Measurements from ENCODE around the gene HIGD1C.
"Not testable (repeated sequence)": the region's sequence is repeated elsewhere in the genome, so short reads cannot be mapped to it uniquely, and the experiment has no call there.

The HIGD1C gene

GRCh38 chr12:50986966-50987737 lies 34.8 kb downstream of the HIGD1C start:
- DNase-seq = no peak

GRCh38 chr12:50988051-50988450 lies 35.7 kb downstream of the HIGD1C start:
- no peak for DNase-seq

- no peak for DNase-seq
Observed at GRCh38 chr12:50988871-50989270, 36.5 kb downstream of the HIGD1C start.

GRCh38 chr12:50990147-50990727 lies 37.9 kb downstream of the HIGD1C start:
- DNase-seq = no peak

- no peak for DNase-seq
Observed at GRCh38 chr12:50990791-50991190, 38.4 kb downstream of the HIGD1C start.

GRCh38 chr12:50991291-50991690 lies 38.9 kb downstream of the HIGD1C start:
- no peak for DNase-seq

- no peak for DNase-seq
Observed at GRCh38 chr12:50992819-50993218, 40.5 kb downstream of the HIGD1C start.

- DNase-seq = no peak
Observed at GRCh38 chr12:50999093-50999492, 46.7 kb downstream of the HIGD1C start.

GRCh38 chr12:51000245-51000644 lies 47.9 kb downstream of the HIGD1C start:
- DNase-seq = no peak

- DNase-seq = no peak
Observed at GRCh38 chr12:51001799-51002198, 49.5 kb downstream of the HIGD1C start.

- no peak for DNase-seq
Observed at GRCh38 chr12:51004504-51004903, 52.2 kb downstream of the HIGD1C start.

GRCh38 chr12:51005030-51005429 lies 52.7 kb downstream of the HIGD1C start:
- no peak for DNase-seq

- no peak for DNase-seq
Observed at GRCh38 chr12:51005671-51006070, 53.3 kb downstream of the HIGD1C start.

- DNase-seq = no peak
Observed at GRCh38 chr12:51008329-51009055, 56.1 kb downstream of the HIGD1C start.

GRCh38 chr12:51009056-51009440 lies 56.7 kb downstream of the HIGD1C start:
- no peak for DNase-seq

GRCh38 chr12:51011955-51012354 lies 59.6 kb downstream of the HIGD1C start:
- DNase-seq = no peak

GRCh38 chr12:51012570-51013236 lies 60.4 kb downstream of the HIGD1C start:
- no peak for DNase-seq

- no peak for DNase-seq
Observed at GRCh38 chr12:51013441-51013840, 61.1 kb downstream of the HIGD1C start.

- not testable (repeated sequence) for DNase-seq
Observed at GRCh38 chr12:51014467-51014866, 62.1 kb downstream of the HIGD1C start.

GRCh38 chr12:51017452-51017851 lies 65.1 kb downstream of the HIGD1C start:
- no peak for DNase-seq

- DNase-seq = no peak
Observed at GRCh38 chr12:51018956-51019355, 66.6 kb downstream of the HIGD1C start.

- DNase-seq = no peak
Observed at GRCh38 chr12:51019927-51020326, 67.6 kb downstream of the HIGD1C start.
